Measurements from ENCODE around the gene KIF16B.

KIF16B gene

GRCh38 chr20:16349523-16350260 is 223.6 kb downstream of the KIF16B start:
- Histone ChIP-seq H3K4me1 (no peaks in the 10 kb centered on the region), H3K27ac (no peak overlapping the region), H3K79me2 (no peaks in the 10 kb centered on the region)

GRCh38 chr20:16346956-16347355 is 226.3 kb downstream of the KIF16B start:
- Histone ChIP-seq H3K4me2 (ENCODE audit: low read length) (no peak overlapping the region), H2AFZ (no peak overlapping the region), H3K79me2 (no peaks in the 10 kb centered on the region), H3K27ac (no peak overlapping the region), H3K4me3 (ENCODE audit: low read depth, low read length) (no peak overlapping the region), H3K4me1 (no peaks in the 10 kb centered on the region), H3K9ac (no peak overlapping the region), H3K36me3 (ENCODE audit: control insufficient read depth, insufficient read depth, low read length) (no peaks in the 10 kb centered on the region), H3K9me3 (ENCODE audit: control insufficient read depth, low read length) (no peaks in the 10 kb centered on the region), H3K27me3 (ENCODE audit: control insufficient read depth, insufficient read depth, low read length) (no peaks in the 10 kb centered on the region)
- no peak for TF ChIP-seq CTCF (IDR thresholded peaks at IDR 0.05)

More at GRCh38 chr20:16349523-16350260, 223.6 kb downstream of the KIF16B start:
- TF ChIP-seq CTCF (IDR thresholded peaks at IDR 0.05), result no peak
- no peaks in the 10 kb centered on the region for H3K9me3 ChIP-seq (ENCODE audit: control insufficient read depth, low read length)
- no peaks in the 10 kb centered on the region for H3K36me3 ChIP-seq (ENCODE audit: control insufficient read depth, insufficient read depth, low read length)
- no peak overlapping the region for H3K4me3 ChIP-seq (ENCODE audit: low read depth, low read length)
- H3K9ac ChIP-seq, result no peak overlapping the region
- H3K27me3 ChIP-seq (ENCODE audit: control insufficient read depth, insufficient read depth, low read length), result no peaks in the 10 kb centered on the region
- no peak overlapping the region for H2AFZ ChIP-seq
- H3K4me2 ChIP-seq (ENCODE audit: low read length), result no peak overlapping the region

GRCh38 chr20:16337707-16338106 is 235.5 kb downstream of the KIF16B start:
- H3K4me1 ChIP-seq, result no peaks in the 10 kb centered on the region
- no peak for TF ChIP-seq CTCF (IDR thresholded peaks at IDR 0.05)
- H3K36me3 ChIP-seq (ENCODE audit: control insufficient read depth, insufficient read depth, low read length), result no peaks in the 10 kb centered on the region

GRCh38 chr20:16327606-16328005 is 245.6 kb downstream of the KIF16B start:
- Histone ChIP-seq H3K27ac (no peak overlapping the region), H3K36me3 (ENCODE audit: control insufficient read depth, insufficient read depth, low read length) (no peaks in the 10 kb centered on the region), H3K79me2 (no peaks in the 10 kb centered on the region), H3K4me1 (no peaks in the 10 kb centered on the region), H3K4me3 (ENCODE audit: low read depth, low read length) (no peak overlapping the region), H3K9ac (no peak overlapping the region), H3K9me3 (ENCODE audit: control insufficient read depth, low read length) (no peaks in the 10 kb centered on the region), H2AFZ (no peak overlapping the region), H3K4me2 (ENCODE audit: low read length) (no peak overlapping the region), H3K27me3 (ENCODE audit: control insufficient read depth, insufficient read depth, low read length) (no peaks in the 10 kb centered on the region)
- no peak for TF ChIP-seq CTCF (IDR thresholded peaks at IDR 0.05)

More at GRCh38 chr20:16337707-16338106, 235.5 kb downstream of the KIF16B start:
- H3K4me3 ChIP-seq (ENCODE audit: low read depth, low read length), result no peak overlapping the region
- H3K9ac ChIP-seq, result no peak overlapping the region
- H3K27me3 ChIP-seq (ENCODE audit: control insufficient read depth, insufficient read depth, low read length), result no peaks in the 10 kb centered on the region
- H3K79me2 ChIP-seq, result no peaks in the 10 kb centered on the region
- H3K4me2 ChIP-seq (ENCODE audit: low read length), result no peak overlapping the region
- H2AFZ ChIP-seq, result no peak overlapping the region
- no peak overlapping the region for H3K27ac ChIP-seq
- no peaks in the 10 kb centered on the region for H3K9me3 ChIP-seq (ENCODE audit: control insufficient read depth, low read length)

- Histone ChIP-seq H3K9me3 (ENCODE audit: control insufficient read depth, low read length) (no peaks in the 10 kb centered on the region), H3K27me3 (ENCODE audit: control insufficient read depth, insufficient read depth, low read length) (no peaks in the 10 kb centered on the region), H3K4me1 (no peaks in the 10 kb centered on the region), H3K36me3 (ENCODE audit: control insufficient read depth, insufficient read depth, low read length) (no peaks in the 10 kb centered on the region), H3K27ac (no peak overlapping the region), H3K79me2 (no peaks in the 10 kb centered on the region), H3K9ac (no peak overlapping the region), H2AFZ (no peak overlapping the region), H3K4me3 (ENCODE audit: low read depth, low read length) (no peak overlapping the region), H3K4me2 (ENCODE audit: low read length) (no peak overlapping the region)
- TF ChIP-seq CTCF (IDR thresholded peaks at IDR 0.05), result no peak
Measured at GRCh38 chr20:16321291-16321690, 252.0 kb downstream of the KIF16B start.

All from parathyroid adenoma (tissue), 2 donors.